Mucosa of gallbladder (tissue), 1 donor: Measurements from ENCODE around the gene SELP. TPM values are rescaled to one million over a fixed set of nuclear protein-coding genes. Genes with fewer than 3 reads are reported as not detected.

ENCODE experiments used
- DNase-seq: peaks from one replicate; pipeline ENCODE4 v3.0.0-alpha.2; 2020; ENCODE audit warnings: low spot score
- total RNA-seq: library from RNA; stranded (reverse); gene quantifications from one replicate; pipeline ENCODE4 v1.2.1, GENCODE V29; 2021
- donor health status: DM: no; HTN: no; CAD: no.

SELP gene
- total RNA-seq, 1 donor from 2014 or later, result 12.6 TPM

DNA sequence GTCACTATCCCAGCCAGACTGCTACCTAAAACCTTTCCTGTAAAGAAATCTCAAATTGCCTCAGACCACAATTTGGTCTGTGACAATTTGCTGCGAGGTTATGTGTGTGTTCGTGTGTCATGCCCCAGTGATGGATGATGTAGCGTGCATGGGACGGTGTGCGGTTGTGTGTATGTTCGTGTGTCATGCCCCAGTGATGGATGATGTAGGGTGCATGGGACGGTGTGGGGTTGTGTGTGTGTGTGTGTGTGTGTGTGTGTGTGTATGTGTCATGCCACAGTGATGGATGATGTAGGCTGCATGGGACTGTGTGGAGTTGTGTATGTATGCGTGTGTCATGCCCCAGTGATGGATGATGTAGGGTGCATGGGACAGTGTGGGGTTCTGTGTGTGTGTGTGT lies 9.4 kb downstream of the SELP start:
- no peak for DNase-seq

DNA sequence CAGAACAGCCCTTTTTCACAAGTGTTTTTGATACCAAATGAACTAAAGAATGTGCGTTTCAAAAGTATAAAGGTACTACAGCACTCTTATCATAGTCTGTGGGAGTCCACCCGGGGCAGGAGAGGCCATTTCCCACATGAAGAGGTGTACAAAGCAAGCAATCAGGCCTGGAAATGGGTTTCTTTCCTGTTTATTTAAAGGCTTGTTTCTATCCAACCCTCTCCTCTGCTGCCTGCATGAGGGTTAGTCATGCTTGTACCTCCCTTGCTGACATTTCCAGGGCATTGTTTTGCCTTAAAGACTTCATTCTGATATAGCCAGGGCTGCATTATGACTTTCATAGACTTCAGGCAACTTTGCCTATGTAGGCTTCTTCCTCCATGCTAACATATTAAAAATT lies 11.6 kb downstream of the SELP start:
- DNase-seq, result no peak

- DNase-seq, result no peak
Measured at GRCh38 chr1:169615803-169616202, 14.1 kb downstream of the SELP start.

GRCh38 chr1:169610858-169611257 lies 19.1 kb downstream of the SELP start:
- DNase-seq, result no peak

DNA sequence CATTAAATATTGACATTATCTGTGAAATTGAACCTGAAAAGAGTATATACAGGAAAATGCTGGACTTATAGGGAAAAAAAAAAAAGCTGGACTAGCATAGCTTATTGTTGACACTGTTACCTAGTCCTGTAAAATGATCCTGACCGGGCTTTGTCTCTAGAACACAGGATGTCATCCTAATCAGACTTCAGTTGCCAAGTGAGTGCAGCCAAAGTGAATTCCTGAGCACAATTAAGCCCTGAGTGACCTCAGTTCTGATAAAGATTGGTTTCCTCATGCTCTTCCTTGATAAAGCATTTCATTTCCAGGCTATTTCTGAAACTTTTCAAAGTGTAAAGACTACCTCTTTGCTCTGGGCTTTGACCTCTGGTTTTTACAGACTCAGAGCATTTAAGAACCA lies 19.8 kb downstream of the SELP start:
- peak; percentile 35 for DNase-seq

DNA sequence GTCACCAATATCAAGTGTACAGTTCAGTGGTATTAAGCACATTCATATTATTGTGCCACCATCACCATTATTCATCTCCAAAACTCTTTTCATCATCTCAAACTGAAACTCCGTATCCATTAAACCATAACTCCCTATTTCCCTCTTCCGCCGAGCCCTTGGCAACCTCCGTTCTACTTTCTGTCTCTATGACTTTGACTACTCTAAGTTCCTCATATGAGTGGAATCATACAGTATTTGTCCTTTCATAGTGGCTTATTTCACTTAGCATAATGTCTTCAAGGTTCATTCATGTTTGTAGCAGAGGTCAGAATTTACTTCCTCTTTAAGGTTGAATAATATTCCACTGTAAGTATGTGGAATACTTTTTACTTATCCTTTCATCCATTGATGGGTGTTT lies 21.7 kb downstream of the SELP start:
- DNase-seq, result no peak

DNA sequence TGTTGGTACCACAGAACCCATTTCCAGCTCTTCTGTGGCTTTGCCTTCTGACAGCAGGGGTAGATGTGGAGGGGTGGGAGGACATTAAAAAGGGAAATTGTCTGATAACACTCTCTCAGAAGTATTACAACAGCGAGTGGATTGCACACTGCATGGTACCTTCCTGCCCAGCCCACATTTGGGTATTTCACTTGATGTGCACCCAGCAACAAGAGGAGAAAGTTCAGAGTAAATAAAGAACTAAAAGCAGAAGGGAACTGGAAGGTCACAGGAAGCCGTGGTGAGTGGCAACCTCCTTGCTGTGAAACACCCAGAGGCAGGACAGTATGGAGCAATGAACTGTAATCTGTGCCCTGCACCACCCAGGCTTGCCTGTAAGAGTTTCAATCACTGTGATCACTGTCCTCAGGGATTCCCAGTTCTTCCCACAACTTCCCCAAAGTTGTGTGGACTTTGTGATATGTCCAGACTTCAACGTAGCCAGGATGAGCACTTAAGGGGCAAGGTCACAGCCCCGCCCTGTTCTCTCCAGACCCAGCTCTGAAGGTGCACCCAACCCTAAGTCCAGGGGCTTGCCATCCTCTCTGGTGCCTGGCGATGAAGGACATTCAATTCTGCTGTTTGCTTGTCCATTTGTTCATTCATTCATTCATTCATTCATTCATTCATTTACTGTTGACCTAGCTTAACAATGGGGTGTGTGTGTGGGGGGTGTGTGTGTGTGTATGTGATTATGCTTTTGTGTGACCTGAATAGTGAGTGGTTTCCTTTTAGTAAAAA lies 25.0 kb downstream of the SELP start:
- DNase-seq, result no peak

DNA sequence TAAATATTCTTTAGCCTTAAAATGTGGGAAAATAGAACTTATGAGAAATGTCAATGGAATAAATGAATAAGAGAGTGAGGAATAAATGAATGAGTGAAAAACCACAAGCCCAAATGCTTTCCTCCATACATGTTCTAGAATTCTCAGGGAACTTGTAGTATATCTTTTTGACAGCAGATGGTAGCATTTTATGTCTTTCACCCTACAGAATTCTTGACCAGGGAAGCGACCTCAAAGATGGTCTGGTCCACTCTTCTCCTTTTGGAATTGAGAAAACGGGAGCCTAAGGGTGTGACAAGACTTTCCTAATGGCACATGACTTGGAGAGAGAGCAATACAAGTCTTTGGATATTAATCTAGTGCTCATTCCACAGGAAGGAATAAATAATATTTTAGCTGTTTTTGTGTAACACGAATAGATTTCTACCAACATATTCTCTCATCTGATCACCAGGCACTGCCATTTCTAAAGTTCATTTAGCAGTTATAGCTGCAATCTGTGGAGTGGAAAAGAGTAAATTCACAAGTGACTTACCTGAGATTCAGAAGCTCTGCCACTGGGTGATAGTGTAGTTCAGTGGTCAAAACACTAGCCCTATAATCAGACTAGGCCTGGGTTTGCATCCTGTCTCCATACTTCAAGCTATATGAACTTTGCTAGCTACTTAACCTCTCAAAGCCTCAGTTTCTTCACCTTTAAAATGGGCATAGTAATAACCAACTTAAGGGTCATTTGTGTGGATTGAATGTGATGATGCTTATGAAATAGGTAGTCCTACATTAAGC lies 28.6 kb downstream of the SELP start:
- no peak for DNase-seq

DNA sequence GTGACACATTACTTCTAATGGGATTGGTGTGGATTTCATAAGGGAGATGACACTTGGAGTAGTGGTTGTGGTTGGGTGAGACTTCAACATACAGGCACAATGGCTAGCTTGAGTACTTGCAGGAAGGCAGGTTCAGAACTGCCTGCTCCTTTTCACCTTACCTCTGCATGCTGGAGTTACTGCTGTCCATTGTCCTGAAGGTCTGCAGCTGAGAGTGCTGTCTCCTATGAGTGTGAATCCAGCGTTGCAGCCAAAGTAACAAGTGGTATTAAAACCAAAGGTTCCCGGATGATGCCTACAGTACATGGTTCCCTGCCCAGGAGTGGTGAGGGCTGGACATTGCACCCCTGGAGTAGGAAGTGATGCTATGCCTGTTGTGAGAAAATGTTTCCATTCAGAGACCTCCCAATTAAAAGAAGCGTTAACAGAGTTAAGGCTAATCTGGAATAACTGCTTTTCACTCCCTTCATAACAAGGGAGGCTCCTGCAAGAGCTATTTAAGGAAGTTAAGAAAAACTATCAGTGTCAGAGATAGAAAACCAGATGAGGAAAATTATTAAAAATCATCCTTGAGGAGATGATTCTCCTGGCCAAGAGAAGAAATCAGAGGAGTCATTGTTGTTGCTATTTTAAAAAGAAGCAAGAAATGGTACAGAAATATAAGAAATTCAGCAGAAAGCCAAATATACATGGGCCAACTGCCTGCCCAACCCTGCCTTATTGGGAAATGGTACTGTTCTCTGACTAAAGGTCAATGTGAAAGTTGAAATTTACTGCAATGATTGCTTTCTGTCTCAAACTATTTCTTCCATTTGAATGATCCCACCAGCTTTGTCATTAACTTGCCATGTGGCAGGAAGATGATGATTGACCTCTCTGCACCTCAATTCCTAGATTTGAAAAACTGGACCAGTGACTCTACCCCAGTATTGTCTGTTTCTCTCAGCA lies 33.9 kb downstream of the SELP start:
- peak; percentile 26 for DNase-seq

DNA sequence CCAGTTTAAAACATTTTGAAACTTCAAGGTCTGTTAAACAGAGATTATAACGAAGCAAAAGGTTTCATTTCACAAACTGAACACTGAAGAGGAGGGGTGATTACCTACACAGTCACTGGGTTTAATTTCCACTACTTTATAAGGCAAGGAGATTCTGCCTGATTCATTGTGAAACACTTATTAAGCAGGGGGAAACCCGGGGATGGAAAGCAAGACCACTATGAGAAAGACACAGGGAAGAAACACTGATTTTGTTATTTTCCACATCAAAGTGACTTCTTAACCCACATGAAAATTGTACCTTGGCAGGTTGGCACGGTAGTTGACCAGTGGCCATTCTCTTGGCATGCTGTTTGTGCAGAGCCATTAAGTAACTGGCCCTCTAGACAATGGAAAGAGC lies 35.5 kb downstream of the SELP start:
- DNase-seq, result no peak

DNA sequence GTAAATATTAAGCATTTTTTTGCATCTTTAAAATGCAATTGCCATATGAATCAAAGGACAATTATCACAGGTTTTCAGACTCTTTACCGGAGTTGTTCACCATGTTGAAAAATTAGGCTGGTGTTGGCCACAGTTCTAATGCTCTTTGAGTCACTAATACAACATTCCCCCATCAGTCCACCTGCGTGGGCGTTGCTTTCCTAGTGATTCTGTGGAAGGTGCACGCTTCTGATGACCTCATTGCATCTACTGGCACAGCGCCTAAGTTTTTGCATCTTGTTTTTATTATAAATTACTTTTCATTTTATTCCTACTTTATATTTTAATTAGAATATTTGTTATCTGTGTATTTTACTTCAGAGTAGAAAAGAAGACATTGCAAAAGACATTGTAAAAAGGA lies 39.0 kb downstream of the SELP start:
- no peak for DNase-seq

- no peak for DNase-seq
Measured at GRCh38 chr1:169588785-169589485, 41.0 kb downstream of the SELP start.

DNA sequence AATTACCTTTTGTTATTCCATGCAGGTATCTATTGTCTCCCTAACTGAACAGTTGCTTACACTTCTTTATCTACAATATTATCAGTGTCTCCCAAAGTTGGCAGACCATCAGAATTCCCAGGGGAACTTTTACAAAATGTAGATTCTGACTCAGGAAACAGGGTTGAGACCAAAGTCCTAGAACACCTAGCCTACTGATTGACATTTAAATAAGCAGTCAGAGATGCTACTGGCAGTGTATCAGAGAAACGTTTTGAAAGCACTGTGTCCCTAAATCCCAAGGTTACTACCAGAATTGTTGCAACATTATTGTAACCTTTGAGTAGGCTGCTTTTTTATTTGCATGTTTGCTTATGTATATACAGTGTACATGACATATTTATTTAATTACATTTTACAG lies 41.8 kb downstream of the SELP start:
- DNase-seq, result no peak

GRCh38 chr1:169586395-169587255 lies 43.3 kb downstream of the SELP start, which contains the start of gene F5:
TSS of gene F5 (minus strand) at chr1:169586481. CDS start at chr1:169586386, 95 bp downstream.
- DNase-seq, result peak; percentile 81

GRCh38 chr1:169586067-169586394 lies 43.9 kb downstream of the SELP start:
- no peak for DNase-seq

DNA sequence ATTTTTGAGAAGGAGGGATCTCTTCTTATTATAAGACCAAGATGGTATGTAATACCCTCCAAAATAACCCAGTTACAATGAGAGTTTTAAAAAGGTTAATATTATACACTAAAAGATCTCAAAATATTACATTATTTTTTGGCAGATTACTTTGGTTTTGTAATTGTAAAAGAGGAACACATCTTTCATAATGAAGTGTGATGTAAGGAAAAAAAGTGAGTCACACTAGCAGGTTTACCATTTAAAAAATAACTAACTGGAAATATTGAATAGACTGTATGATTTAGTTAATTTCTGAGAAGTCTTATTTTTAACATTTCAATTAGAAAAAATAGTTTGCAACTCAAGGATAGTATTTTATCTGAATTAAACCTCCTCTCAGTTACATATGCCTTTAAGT lies 44.7 kb downstream of the SELP start:
- DNase-seq, result no peak

GRCh38 chr1:169584483-169585144 lies 45.3 kb downstream of the SELP start:
- no peak for DNase-seq

DNA sequence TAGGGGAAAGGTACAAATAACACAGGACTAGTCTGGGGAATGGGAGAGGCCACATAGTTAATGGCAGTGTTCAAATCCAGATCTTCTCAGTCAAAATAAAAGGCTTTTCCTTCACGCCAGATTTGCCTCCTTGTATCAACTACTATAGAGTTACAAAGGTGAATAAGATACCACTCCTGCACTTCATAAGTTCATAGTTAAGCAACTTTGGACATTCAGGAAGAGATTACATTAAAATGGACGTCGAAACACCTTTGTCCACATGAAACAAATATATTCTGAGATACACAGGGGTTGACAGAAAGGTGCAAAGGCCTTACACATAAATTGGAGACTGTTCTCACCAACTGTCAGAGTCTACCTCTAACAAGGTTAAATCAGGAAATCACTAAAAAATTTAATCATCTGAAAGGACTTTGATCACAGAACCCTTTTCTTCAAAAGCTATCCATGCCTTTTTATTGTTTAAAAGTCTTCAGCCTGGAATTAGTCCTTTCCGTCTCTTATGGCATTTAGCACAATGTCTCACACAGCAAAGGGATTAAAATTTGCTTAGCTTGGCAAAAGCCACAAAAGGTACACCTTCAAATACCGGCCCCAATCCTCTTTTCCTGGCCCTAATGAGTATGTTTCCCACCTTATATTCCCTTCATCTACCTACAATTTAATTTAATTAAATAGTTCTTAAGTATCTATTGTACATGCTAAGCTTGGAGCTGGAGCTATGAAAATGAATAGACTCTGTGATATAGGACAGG lies 51.8 kb downstream of the SELP start:
- DNase-seq, result no peak

GRCh38 chr1:169576935-169577331 lies 53.0 kb downstream of the SELP start:
- DNase-seq, result no peak
